SK-N-SH (cell line): ENCODE results near the gene PAPOLB. TPM values are rescaled to one million over a fixed set of nuclear protein-coding genes. Genes with fewer than 3 reads are reported as not detected.

Source experiments
- CTCF ChIA-PET: fragments of 300-600, 350-600 bp; formaldehyde crosslinking; extraction: SDS; loops from one replicate; lab custom pipeline; 2021; lab: Yijun Ruan, JAX
- POLR2A ChIA-PET: fragments of 350-600 bp; sonication (Branson Sonifier 250); formaldehyde crosslinking; extraction: SDS; loops from one replicate; lab custom pipeline; 2020; ENCODE audit warnings: antibody characterized with exemption, inconsistent platforms; lab: Yijun Ruan, JAX
- DNase-seq: peaks from one replicate; pipeline ENCODE4 v3.0.0; 2012
- H2AFZ ChIP-seq: fragments of 200-600 bp; sonication (generic); 2 replicates; pipeline ENCODE4 v1.8.1; 2016; ENCODE audit warnings: antibody characterized with exemption, mild to moderate bottlenecking, low read depth
- H3F3A ChIP-seq: fragments of 200-600 bp; sonication (generic); replicated peaks from 2 replicates; pipeline ENCODE3; 2016; ENCODE audit warnings: antibody characterized with exemption, mild to moderate bottlenecking; ENCODE audit not compliant: insufficient read depth
- H3K27ac ChIP-seq, 2 experiments: fragments of 200-500 bp in 1 of 2; fragments of 200-600 bp in 1 of 2; sonication (Bioruptor generic) in 1 of 2; sonication (generic), shearing (Covaris generic) in 1 of 2; 2 replicates each; pipeline versions ENCODE4 v1.5.1 to v1.6.1; 2014 to 2016; ENCODE audit warnings: low read depth in 2 of 2, inconsistent platforms in 1 of 2, low read length in 1 of 2, mild to moderate bottlenecking in 1 of 2, mixed read lengths in 1 of 2
- H3K27me3 ChIP-seq: fragments of 200-600 bp; sonication (generic), shearing (Covaris generic); 2 replicates; pipeline ENCODE4 v1.6.1; 2016; ENCODE audit warnings: mixed run types; ENCODE audit not compliant: insufficient read depth
- H3K36me3 ChIP-seq, 2 experiments: fragments of 200-500 bp in 1 of 2; fragments of 200-600 bp in 1 of 2; sonication (Bioruptor generic) in 1 of 2; sonication (generic) in 1 of 2; replicated peaks in 1 of 2; 2 replicates each; pipeline versions ENCODE3 to v1.5.1; 2014 to 2016; ENCODE audit warnings: low read length in 1 of 2, mild to moderate bottlenecking in 1 of 2; ENCODE audit not compliant: insufficient read depth in 2 of 2, control insufficient read depth in 1 of 2
- H3K4me1 ChIP-seq, 2 experiments: fragments of 200-500 bp in 1 of 2; fragments of 200-600 bp in 1 of 2; sonication (Bioruptor generic) in 1 of 2; sonication (generic), shearing (Covaris generic) in 1 of 2; 2 replicates each; pipeline versions ENCODE4 v1.5.1 to v1.6.1; 2014 to 2016; ENCODE audit warnings: low read depth in 1 of 2, low read length in 1 of 2, mixed run types in 1 of 2; ENCODE audit not compliant: insufficient read depth in 2 of 2, control insufficient read depth in 1 of 2
- H3K4me2 ChIP-seq: fragments of 200-600 bp; sonication (generic), shearing (Covaris generic); 2 replicates; pipeline ENCODE4 v1.6.1; 2017; ENCODE audit warnings: mixed run types
- H3K4me3 ChIP-seq, 2 experiments: fragments of 200-500 bp in 1 of 2; fragments of 200-600 bp in 1 of 2; sonication (Bioruptor generic) in 1 of 2; sonication (generic), shearing (Covaris generic) in 1 of 2; 2 replicates each; pipeline versions ENCODE4 v1.5.1 to v1.8.1; 2014 to 2016; ENCODE audit warnings: low read depth in 2 of 2, inconsistent platforms in 1 of 2, low read length in 1 of 2, mild to moderate bottlenecking in 1 of 2, mixed read lengths in 1 of 2, moderate library complexity in 1 of 2
- H3K79me2 ChIP-seq: fragments of 200-600 bp; sonication (generic); 2 replicates; pipeline ENCODE4 v1.8.1; 2017; ENCODE audit warnings: mild to moderate bottlenecking; ENCODE audit not compliant: insufficient read depth
- H3K9ac ChIP-seq: fragments of 200-600 bp; sonication (generic); 2 replicates; pipeline ENCODE4 v1.6.1; 2017; ENCODE audit warnings: mixed run types
- H3K9me2 ChIP-seq: fragments of 200-600 bp; sonication (generic); 2 replicates; pipeline ENCODE4 v1.6.1; 2017; ENCODE audit warnings: mixed run types
- H3K9me3 ChIP-seq: fragments of 200-600 bp; sonication (generic); 2 replicates; pipeline ENCODE4 v1.6.1; 2017; ENCODE audit warnings: mixed run types, mild to moderate bottlenecking, moderate library complexity
- H4K20me1 ChIP-seq: fragments of 200-600 bp; sonication (generic); 2 replicates; pipeline ENCODE4 v1.6.1; 2017; ENCODE audit warnings: mild to moderate bottlenecking, mixed run types; ENCODE audit not compliant: insufficient read depth
- ELF1 ChIP-seq: IDR thresholded peaks from 2 replicates; pipeline ENCODE4 v1.4.0; 2012
- EZH2phosphoT487 ChIP-seq: fragments of 200-600 bp; sonication (generic); IDR thresholded peaks from 2 replicates; pipeline ENCODE4 v1.6.1; 2017; ENCODE audit warnings: low read depth, mixed run types, mild to moderate bottlenecking, antibody characterized with exemption, moderate library complexity, borderline replicate concordance
- FOXJ3 ChIP-seq: sonication (generic); formaldehyde crosslinking; IDR thresholded peaks from 2 replicates; pipeline ENCODE4 v1.5.1; 2020; ENCODE audit warnings: mild to moderate bottlenecking, missing genetic modification reagents
- GABPA ChIP-seq: IDR thresholded peaks from 2 replicates; pipeline ENCODE4 v1.4.0; 2012; ENCODE audit warnings: low read depth, mild to moderate bottlenecking
- GATA2 ChIP-seq: sonication (generic); formaldehyde crosslinking; IDR thresholded peaks from 2 replicates; pipeline ENCODE4 v1.5.0; 2020; ENCODE audit warnings: mild to moderate bottlenecking, missing genetic modification reagents
- JUND ChIP-seq: IDR thresholded peaks from 2 replicates; pipeline ENCODE4 v1.4.0; 2012
- MAX ChIP-seq: IDR thresholded peaks from 2 replicates; pipeline ENCODE4 v1.4.0; 2012; ENCODE audit warnings: low read depth
- MEF2A ChIP-seq: IDR thresholded peaks from 2 replicates; pipeline ENCODE4 v1.4.0; 2012; ENCODE audit warnings: low read depth, borderline replicate concordance
- MXI1 ChIP-seq: IDR thresholded peaks from 2 replicates; pipeline ENCODE4 v1.6.1; 2012; ENCODE audit warnings: mild to moderate bottlenecking, low read depth, low read length, improper control_type of control experiment
- PBX3 ChIP-seq: IDR thresholded peaks from 2 replicates; pipeline ENCODE4; 2012
- POLR2AphosphoS5 ChIP-seq: IDR thresholded peaks from 2 replicates; pipeline ENCODE4 v1.6.1; 2012; ENCODE audit warnings: low read depth, low read length
- RAD21 ChIP-seq: IDR thresholded peaks from 2 replicates; pipeline ENCODE4 v1.6.1; 2012; ENCODE audit warnings: mild to moderate bottlenecking, low read length
- RFX5 ChIP-seq: IDR thresholded peaks from 2 replicates; pipeline ENCODE4 v1.6.1; 2012; ENCODE audit warnings: mild to moderate bottlenecking, improper control_type of control experiment, low read length
- SIN3A ChIP-seq: IDR thresholded peaks from 2 replicates; pipeline ENCODE4 v1.6.1; 2012; ENCODE audit warnings: low read depth, mild to moderate bottlenecking, low read length, moderate library complexity, borderline replicate concordance
- TCF12 ChIP-seq: IDR thresholded peaks from 2 replicates; pipeline ENCODE4 v1.4.0; 2012
- TEAD4 ChIP-seq: IDR thresholded peaks from 2 replicates; pipeline ENCODE4 v1.4.0; 2012; ENCODE audit warnings: mild to moderate bottlenecking, borderline replicate concordance; ENCODE audit not compliant: insufficient read depth
- USF1 ChIP-seq: IDR thresholded peaks from 2 replicates; pipeline ENCODE4 v1.4.0; 2012; ENCODE audit warnings: low read depth, borderline replicate concordance
- YY1 ChIP-seq: IDR thresholded peaks from 2 replicates; pipeline ENCODE4 v1.4.0; 2012; ENCODE audit warnings: low read depth, mild to moderate bottlenecking
- WGBS: methylation state at CpG from one replicate; pipeline ENCODE4 v1.1.6; 2017; ENCODE audit warnings: low lambda C conversion rate; 5-methylcytosine and 5-hydroxymethylcytosine counted together
- polyA plus RNA-seq, 3 experiments: library from polyadenylated mRNA; depleted of rRNA; stranded (reverse); fragments of >200 nt; gene quantifications; 2 replicates each; pipeline ENCODE4 v1.2.3, GENCODE V29; 2012

The PAPOLB gene
- polyA plus RNA-seq, 1 of the 3 experiments (the other 2 are of a cell fraction) = not detected

GRCh38 chr7:4904346-4904745 is 42.5 kb upstream of the PAPOLB start:
- Histone ChIP-seq H3K9me3 (no peaks in the 10 kb centered on the region), H3K4me2 (no peak overlapping the region), H3F3A (no peaks in the 10 kb centered on the region), H3K27ac (no peak overlapping the region), H4K20me1 (no peaks in the 10 kb centered on the region), H3K9me2 (no peaks in the 10 kb centered on the region), H3K79me2 (no peaks in the 10 kb centered on the region), H3K9ac (no peak overlapping the region), H3K4me3 (no peak overlapping the region), H3K36me3 (no peaks in the 10 kb centered on the region), H3K27me3 (peaks cover 4% of the 10 kb centered on the region; the same call in 1 of the 2 replicates), H3K4me1 (peaks cover 0 to 2% of the 10 kb centered on the region in 2 experiments; a peak in 1 of 4 replicates), H2AFZ (no peak overlapping the region)
- POLR2A ChIA-PET = no interaction called here
- CTCF ChIA-PET = interaction anchor here (0.5 to 2.2 kb wide), 2 partner anchors 21 to 106 kb away, joined by 3 to 6 read pairs; partner anchors contain the start of gene RADIL
- DNase-seq = no peak
- TF ChIP-seq MEF2A = no peak
- no peak for TF ChIP-seq PBX3
- TF ChIP-seq MXI1 = no peak
- TF ChIP-seq JUND = no peak

- Histone ChIP-seq H3K4me3 (no peak overlapping the region), H3K27ac (no peak overlapping the region), H3K9me3 (no peaks in the 10 kb centered on the region), H2AFZ (no peak overlapping the region), H3K4me1 (no peaks in the 10 kb centered on the region), H3K4me2 (no peak overlapping the region), H3K9me2 (no peaks in the 10 kb centered on the region), H4K20me1 (no peaks in the 10 kb centered on the region), H3K79me2 (no peaks in the 10 kb centered on the region), H3K36me3 (no peaks in the 10 kb centered on the region), H3F3A (no peaks in the 10 kb centered on the region), H3K9ac (no peak overlapping the region), H3K27me3 (no peaks in the 10 kb centered on the region)
- TF ChIP-seq TEAD4 (no peak), MAX (no peak), GATA2 (no peak), TCF12 (no peak), GABPA (no peak), ELF1 (no peak), POLR2AphosphoS5 (no peak), RAD21 (no peak), USF1 (no peak), YY1 (no peak), FOXJ3 (CRISPR knock-in tag) (no peak), EZH2phosphoT487 (no peak), SIN3A (no peak), RFX5 (no peak)
- ChIA-PET CTCF (interaction anchor here (0.7 to 5.7 kb wide), 3 partner anchors 12 to 66 kb away, joined by 3 to 50 read pairs (median 3); partner anchors contain the start of gene RADIL), POLR2A (no interaction called here)
- WGBS = 69% methylated on average over 11 of the region's 11 CpGs
- no peak for DNase-seq
Observed at GRCh38 chr7:4895766-4896165, 33.9 kb upstream of the PAPOLB start.
